Fibroblast of mammary gland (primary cell): ENCODE measurements around the gene ARHGEF28.

Experiments used
- DNase-seq: peaks from one replicate; pipeline ENCODE4 v3.0.0-alpha.2; 2010; ENCODE audit warnings: low read depth
- H3K4me3 ChIP-seq: 2 replicates; pipeline ENCODE4 v1.5.1; 2011; ENCODE audit warnings: low read depth, mild to moderate bottlenecking, low read length, moderate library complexity; ENCODE audit not compliant: control insufficient read depth
- TF ChIP-seq, protein P1 (sequence below): conservative IDR thresholded peaks from 2 replicates; pipeline ENCODE4 v1.5.1; 2011; ENCODE audit warnings: low read depth, low read length, inconsistent platforms; ENCODE audit not compliant: control insufficient read depth, insufficient read depth

Gene ARHGEF28

DNA sequence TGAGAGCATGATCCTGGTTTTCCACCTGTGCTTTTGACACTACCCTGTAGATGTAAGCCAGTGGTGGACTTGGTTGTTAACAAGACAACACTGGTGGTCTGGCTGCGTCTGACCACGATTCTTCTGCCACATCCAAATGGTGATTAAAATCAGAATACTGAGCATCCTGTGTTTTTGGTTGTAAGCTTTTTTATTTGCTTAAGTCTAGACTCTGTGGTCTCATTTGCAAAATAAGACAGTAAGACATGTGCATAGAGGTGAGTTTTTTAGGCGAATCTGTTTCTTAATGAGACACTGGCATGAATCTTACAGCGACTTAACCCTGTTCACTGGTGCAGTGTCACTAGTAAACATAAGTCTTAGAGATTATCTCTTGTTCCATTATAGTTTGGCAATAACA, 165.4 kb downstream of the ARHGEF28 start:
- DNase-seq, result no peak
- TF ChIP-seq, protein P1, sequence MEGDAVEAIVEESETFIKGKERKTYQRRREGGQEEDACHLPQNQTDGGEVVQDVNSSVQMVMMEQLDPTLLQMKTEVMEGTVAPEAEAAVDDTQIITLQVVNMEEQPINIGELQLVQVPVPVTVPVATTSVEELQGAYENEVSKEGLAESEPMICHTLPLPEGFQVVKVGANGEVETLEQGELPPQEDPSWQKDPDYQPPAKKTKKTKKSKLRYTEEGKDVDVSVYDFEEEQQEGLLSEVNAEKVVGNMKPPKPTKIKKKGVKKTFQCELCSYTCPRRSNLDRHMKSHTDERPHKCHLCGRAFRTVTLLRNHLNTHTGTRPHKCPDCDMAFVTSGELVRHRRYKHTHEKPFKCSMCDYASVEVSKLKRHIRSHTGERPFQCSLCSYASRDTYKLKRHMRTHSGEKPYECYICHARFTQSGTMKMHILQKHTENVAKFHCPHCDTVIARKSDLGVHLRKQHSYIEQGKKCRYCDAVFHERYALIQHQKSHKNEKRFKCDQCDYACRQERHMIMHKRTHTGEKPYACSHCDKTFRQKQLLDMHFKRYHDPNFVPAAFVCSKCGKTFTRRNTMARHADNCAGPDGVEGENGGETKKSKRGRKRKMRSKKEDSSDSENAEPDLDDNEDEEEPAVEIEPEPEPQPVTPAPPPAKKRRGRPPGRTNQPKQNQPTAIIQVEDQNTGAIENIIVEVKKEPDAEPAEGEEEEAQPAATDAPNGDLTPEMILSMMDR, result no peak
- no peak overlapping the region for H3K4me3 ChIP-seq

DNA sequence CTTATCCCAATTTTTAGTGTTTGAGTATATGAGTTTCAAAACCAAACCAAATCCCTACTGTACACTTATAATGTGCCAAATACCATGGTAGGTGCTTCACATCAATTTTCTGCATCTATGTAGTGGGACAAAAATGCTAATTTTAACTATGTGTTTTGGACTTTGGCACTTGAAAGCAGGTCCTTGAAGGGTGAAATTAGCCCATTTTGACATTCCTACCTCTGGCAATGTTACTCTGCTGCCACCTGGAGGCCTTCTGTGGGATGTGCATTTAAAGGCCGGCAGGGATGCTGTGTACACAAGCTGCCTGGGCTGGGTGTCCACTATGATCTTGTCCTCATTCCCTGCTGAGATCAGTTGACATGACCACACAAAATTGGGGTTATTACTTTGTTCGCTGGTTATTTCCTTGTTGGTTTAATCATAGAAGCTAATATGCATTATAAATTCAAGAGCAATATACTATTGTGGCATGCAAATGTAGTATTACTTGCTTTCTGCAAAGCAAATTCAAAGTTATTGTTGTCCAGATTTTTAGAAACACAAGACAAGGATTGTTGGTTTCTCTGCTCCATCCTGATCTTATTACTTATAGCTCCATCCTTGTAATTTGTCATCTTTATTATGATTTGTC, 166.8 kb downstream of the ARHGEF28 start:
- DNase-seq, result peak; percentile 74
- H3K4me3 ChIP-seq, result no peak overlapping the region
- TF ChIP-seq, protein P1, result peak; percentile 100

DNA sequence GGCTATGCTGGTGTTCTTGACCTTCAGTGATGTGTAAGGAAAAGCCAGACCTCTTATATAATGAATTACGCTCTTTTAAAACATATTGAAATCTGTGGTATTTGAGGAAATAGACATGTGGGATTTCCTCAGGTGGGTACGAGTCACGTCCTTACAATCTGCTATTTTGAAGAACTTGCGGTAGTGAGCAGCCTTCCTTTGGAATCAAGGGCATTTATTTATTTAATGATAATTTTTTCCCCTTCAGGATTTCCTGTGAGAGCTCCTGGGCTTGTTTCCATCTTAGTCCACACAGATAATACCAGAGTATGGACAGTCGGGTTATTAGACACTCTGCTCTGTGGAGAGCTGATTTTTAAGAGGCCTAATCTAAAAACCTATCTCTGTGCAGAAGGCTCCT, 167.9 kb downstream of the ARHGEF28 start:
- no peak overlapping the region for H3K4me3 ChIP-seq
- TF ChIP-seq, protein P1, result no peak
- peak; percentile 33 for DNase-seq

DNA sequence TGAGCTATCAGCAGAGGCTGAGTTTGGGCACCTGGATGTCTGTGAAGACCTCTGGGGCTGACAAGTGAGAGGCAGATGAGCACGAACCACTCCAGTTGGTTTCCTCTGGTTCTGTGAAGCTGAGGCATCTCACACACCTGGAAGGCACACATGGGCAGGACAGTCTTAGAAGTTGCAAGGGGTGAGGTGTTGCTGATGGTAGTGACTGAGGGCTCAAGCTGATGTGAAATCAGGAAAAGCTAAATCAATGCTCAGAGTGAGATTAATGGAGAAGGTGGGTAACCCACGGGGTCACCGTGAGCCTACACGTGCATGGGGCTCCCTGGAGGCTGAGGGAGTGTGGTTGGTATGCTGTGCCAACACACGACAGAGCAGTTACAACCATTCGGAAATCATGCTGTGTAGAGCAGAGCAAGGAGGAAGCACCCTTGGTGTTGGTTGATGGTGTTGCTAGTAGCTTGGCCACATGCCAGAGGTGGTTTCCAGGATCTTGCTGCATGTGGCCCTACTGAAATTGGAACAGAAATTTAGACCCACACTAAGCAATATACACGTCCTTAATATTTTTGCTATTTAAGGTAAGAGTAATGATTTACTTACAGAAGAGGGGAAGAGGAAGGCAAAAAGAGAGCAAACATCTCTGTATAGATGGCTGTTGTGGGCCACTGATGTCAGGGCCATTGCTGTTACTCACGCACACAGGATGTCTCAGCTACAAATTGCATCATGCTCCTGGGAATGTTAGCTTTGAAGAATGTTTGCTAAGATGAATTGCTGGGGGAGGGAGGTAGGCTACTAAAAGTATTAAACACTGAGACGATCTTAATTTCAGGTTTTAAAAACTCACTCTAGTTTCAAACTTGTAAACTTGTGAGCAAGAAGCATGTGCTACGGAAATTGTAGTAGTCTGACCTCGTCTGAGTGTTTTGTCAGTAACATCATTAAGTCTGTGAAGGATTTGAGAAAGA, 170.5 kb downstream of the ARHGEF28 start:
- peak; percentile 97 for DNase-seq
- no peak overlapping the region for H3K4me3 ChIP-seq
- TF ChIP-seq, protein P1, result no peak

DNA sequence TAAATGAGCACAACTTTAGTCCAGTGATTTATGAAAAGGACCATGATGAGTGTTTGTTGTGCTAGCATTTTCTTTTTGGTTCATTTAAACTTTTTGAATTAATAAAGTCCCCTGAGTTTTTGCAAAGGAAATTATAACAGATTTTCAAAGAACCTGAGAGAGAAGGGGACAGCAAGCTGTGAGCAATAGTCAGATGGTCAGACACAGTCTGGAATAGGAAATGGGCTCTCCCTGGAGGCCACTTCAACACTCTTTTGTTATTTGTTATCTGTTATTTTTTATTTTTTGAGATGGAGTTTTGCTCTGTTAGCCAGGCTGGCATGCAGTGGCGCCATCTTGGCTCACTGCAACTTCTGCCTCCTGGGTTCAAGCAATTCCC, 171.1 kb downstream of the ARHGEF28 start:
- TF ChIP-seq, protein P1, result no peak
- H3K4me3 ChIP-seq, result no peak overlapping the region
- DNase-seq, result peak; percentile 63

DNA sequence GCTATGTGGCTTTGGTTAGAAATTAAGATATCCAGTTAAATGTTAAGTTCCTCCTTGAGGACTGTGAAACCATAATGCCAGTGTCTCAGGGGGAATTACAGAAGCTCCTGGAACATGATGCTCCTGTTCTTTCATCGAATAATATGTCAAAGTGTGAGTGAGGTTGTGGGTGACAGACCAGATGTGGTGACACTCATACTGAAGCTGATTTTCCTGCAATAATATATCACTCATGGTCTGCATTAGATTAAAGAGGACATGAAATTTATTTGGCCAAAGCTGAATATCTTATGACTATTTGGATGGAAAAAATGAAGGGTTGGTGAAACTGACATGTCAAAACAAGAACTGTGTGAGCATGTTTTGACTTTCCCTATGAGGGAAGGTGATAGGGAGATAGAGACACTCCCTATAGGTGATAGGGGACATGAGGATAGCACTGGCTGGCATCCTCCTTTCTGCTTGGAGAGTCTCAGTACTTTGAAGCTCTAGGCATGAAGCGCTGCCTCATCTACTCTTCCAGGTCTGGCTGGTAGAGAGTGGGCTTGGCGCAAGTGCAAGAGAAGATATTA, 173.5 kb downstream of the ARHGEF28 start:
- DNase-seq, result no peak
- TF ChIP-seq, protein P1, result no peak
- H3K4me3 ChIP-seq, result no peak overlapping the region
